G401 (cell line): Measurements from ENCODE around the gene SLC35F1. TPM values are rescaled to one million over a fixed set of nuclear protein-coding genes. Genes with fewer than 3 reads are reported as not detected.

ENCODE experiments used
- DNase-seq: peaks from one replicate; pipeline ENCODE4 v3.0.0-alpha.2; 2015; ENCODE audit warnings: low spot score
- in situ Hi-C: cut with HindIII; loops from 2 replicates; pipeline ENCODE4 v1.10.0; 2016; ENCODE audit warnings: low sequenced_read_pairs, mixed read lengths
- total RNA-seq: library from RNA; depleted of rRNA; stranded (reverse); fragments of >200 nt; shearing (Covaris generic); gene quantifications from 2 replicates; pipeline ENCODE4 v1.2.3, GENCODE V29; 2014

Gene SLC35F1
- total RNA-seq, 1 experiment from 2014 or later: not detected

DNA sequence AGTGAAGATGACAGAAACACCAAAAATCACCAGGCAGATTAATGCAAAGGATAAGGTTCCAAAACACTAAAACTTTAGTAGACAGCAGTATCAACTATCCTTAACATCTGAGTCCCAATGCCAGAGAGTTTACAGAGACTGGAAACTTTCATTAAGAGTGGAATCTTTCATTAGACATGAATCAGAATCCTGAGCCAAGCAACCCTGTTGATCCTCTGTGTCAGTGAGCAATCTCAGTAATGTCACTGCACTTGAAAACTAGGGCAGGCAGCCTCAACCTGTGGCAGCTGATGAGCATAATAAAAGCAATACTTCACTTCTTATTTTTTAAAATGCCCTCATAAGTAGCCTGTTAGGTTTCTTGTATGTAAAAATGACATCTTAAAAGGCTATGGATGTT, 388.3 kb downstream of the SLC35F1 start:
- no peak for DNase-seq
- in situ Hi-C loops: no loop called here

DNA sequence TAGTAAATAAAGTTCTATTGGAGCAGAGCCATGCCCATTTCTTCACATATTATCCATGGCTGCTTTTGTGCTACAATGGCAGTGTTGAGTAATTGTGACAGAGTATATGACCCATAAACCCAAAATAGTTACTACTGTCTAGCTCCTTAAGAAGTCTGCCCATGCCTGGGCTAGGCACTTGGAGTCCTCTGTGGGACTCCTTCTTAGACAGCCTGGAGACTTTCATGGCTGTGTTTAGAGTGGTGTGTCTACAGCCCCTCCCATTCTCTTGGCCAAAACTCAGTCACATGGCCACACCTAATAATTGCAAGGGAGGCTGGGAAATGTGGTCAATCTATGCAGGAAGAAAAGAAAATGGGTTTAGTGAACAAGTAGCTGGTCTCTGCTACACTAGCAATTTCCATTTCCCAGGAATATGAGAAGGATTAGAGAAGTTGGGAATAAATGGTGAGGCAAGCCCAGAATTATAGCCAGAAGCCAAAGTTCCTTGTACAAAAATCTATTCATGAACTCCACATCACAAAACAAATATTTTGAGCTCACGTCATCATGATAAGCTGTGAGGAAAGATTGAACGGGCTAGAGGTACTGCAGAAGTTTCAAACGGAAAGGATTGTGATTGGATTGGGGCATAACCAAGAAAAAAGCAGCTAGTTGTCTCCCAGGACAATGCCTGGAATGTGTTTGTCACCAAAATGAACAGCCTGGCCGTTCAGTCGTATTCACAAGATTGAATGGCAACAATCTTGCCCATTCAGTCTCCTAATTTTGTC, 389.3 kb downstream of the SLC35F1 start:
- in situ Hi-C loops: no loop called here
- DNase-seq: no peak

- in situ Hi-C loops: no loop called here
- no peak for DNase-seq
These were observed 390.8 kb downstream of the SLC35F1 start for GRCh38 chr6:118297821-118298220.

DNA sequence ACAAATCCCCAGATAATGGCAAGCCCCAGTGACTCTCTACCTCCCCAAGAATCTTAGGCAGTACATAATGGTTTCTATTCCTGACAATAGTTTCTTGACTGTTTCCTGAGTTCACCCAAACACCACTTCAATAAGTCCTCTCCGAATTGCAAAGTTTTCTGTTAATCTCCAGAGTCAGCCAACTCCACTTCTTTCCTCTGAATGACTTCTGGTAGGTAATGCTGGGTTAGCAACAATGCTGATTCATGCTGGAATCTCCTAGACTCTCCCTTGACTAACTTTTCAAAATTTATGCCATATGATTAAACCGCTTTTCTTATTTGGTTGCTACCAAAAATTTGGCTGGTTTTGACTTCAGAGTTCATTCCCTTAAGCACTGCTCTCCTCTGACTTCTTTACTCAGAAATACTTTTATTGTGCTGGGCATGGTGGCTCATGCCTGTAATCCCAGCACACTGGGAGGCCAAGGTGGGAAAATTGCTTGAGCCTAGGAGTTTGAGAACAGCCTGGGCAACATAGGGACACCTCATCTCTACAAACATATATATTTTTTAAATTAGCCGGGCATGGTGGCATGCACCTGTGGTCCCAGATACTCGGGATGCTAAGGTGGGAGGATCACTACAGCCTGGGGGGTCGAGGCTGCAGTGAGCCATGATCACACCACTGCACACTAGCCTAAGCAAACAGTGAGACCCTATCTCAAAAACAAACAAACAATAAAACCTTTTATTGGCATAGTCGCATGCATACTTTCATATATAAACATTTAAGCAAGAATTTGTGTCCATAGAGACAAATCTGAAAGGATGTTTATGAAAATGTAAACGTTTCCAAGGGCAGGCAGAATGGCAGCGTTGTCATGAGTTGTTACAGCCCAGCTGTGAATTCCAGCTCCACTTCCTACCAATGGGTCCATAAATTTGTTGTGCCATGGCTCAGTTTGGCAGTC, 391.7 kb downstream of the SLC35F1 start:
- DNase-seq: no peak
- in situ Hi-C loops: no loop called here

DNA sequence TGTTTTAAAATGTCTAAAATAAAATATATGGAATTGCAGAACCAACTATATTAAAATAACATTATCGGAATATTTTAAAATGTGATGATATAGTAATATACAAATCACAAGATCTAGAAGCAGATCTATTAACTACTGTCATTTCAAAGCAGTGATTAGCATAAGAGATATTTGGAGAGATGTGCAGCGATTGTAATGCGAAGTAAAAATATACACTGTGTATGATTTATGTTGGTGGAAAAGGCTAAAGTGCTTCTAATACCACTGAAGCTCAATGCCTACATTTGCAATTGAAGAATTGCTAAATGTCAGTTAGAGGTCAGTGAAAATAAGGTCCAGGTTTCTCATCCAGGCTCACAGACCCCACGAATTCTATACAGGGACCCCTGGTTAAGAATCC, 392.4 kb downstream of the SLC35F1 start:
- DNase-seq: no peak
- in situ Hi-C loops: no loop called here

DNA sequence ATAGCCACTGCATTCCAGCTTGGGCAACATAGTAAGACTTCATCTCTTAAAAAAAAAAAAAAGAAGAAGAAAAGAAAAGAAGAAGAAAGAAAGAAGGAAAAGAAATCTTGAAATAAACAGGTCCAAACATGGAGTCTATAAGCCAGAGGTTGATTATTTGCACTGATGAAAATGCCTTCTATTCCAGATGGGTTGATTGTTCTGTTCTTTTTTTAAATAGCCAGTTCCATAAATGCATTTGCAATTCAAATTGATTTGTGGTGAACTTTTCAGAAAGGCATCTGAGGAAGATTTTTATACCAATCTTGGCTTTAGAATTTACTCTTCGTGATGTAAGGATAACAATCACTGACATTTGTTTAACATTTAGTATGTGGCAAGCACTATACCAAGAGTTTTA, 397.3 kb downstream of the SLC35F1 start:
- in situ Hi-C loops: no loop called here
- DNase-seq: no peak

GRCh38 chr6:118305081-118305480, 398.0 kb downstream of the SLC35F1 start:
- no peak for DNase-seq
- in situ Hi-C loops: no loop called here

GRCh38 chr6:118306392-118307238, 399.6 kb downstream of the SLC35F1 start:
- no peak for DNase-seq
- in situ Hi-C loops: no loop called here

GRCh38 chr6:118307581-118307980, 400.5 kb downstream of the SLC35F1 start:
- in situ Hi-C loops: no loop called here
- DNase-seq: no peak

DNA sequence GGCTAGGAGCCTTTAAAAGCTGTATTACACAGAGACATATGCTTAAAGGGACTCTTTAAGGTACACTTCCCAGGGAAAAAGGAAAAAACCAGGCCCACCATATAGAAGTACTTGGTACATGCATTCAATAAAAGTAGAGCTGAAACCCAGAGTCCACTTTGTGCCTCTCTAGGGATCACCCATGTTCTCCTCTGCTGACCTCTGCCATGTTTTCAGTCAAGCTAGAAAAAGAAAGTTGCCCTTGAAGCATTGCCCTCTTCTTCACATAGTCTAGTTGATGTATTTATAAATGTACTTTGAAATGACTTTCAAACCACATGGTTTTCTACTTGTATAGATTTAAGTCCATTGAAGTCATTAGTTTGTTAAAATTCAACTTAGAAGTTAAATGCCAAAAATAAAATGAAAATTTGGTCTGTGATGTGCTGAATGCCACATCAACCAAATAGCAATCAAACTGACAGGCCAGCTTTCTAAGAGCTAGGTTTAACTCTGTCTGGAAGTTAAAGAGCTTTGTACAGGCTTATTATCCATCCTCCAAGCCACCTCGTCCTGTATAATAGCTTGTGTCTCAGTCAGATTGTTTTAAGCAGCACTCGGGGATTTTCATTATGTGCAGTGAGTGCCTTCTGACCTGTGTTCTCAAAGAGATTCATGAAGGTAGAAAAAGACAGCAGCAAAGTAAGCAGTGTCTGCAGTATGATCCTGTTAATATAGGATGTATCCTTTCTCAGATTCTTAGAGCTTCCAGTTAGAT, 402.5 kb downstream of the SLC35F1 start:
- no peak for DNase-seq
- in situ Hi-C loops: no loop called here

DNA sequence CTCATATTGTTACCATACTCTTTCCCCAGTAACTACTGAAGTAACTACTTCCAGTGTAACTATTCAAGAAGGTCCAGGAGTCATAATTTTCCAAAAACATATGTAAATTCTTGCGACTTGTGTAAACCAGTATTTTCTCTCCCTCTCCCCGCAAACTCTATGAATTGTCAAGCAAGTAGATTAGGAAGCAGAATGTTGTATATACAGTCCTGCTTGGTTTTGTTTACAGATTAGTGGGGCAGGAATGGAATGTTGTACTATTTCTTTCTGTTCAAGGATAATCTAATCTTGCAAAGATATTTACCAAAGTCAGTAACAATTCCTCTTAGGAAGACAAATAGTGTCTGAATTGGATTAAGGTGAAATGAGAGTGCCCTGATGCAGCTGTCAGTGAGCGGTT, 406.1 kb downstream of the SLC35F1 start:
- DNase-seq: no peak
- in situ Hi-C loops: no loop called here

DNA sequence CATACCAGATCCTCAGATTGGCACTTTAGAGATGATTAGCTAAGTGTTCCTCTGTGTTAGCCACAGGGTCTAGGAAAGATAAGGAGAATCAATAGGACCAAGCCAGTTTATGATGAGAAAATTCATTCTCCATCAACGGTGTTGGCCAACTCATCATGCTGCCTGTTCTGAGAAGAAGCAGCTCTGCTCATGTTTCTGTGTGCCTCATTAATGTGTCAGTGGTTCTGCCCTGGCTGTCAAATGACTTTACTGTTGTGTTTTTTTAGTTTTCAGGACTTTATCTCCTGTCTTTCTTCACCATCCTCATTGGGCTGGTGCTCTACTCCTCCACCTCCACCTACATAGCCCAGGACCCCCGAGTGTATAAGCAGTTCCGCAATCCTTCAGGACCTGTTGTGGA, 406.7 kb downstream of the SLC35F1 start:
- no peak for DNase-seq
- in situ Hi-C loops: no loop called here

DNA sequence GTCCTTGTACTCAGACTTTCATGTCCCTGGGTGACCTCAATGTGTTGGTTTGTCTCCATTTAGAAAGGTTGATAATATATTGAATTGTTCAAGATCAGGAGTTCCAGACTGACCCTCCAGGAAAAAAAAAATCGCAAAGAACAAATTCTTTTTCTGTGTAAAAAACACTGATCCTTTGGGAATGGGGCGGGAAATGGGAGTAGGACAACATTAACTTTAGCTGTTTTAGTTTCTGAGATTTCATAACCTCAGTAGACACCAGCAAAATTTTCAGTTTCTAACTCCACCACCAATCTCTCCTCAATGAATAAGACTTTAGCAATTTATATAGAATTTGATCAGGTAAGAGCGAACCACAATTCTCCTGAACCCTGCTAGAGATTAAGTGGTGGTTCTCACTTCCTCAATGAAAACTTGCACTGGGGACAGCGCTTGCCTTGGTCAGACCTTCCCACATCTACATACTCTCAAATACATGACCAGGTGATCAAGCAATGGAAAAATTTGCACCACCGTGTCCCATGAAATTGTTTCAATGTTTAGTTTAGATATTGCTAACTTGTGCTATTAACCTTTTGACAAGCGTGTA, 409.8 kb downstream of the SLC35F1 start:
- DNase-seq: no peak
- in situ Hi-C loops: no loop called here

- in situ Hi-C loops: no loop called here
- DNase-seq: no peak
These were observed 410.8 kb downstream of the SLC35F1 start for GRCh38 chr6:118317581-118318563.

GRCh38 chr6:118318648-118319047, 411.6 kb downstream of the SLC35F1 start:
- DNase-seq: no peak
- in situ Hi-C loops: no loop called here

DNA sequence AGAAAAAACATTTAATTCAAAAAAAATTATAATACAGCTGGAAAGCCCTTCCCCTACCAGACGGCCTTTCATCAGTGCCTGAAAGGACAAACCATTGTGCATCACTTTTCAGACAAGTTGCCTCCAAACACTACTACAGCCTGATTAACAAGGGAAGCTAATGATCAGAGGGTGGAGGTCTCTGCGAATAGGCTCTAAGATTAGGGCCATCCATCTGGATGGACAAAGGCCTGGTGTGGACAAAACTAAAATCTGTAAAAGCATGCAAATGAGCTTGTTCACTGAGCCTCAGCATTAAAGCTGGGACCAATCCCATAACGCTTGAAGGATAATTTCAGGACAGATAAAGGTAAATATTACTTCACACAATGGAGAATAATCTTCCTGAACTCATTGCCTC, 412.4 kb downstream of the SLC35F1 start:
- no peak for DNase-seq
- in situ Hi-C loops: no loop called here

DNA sequence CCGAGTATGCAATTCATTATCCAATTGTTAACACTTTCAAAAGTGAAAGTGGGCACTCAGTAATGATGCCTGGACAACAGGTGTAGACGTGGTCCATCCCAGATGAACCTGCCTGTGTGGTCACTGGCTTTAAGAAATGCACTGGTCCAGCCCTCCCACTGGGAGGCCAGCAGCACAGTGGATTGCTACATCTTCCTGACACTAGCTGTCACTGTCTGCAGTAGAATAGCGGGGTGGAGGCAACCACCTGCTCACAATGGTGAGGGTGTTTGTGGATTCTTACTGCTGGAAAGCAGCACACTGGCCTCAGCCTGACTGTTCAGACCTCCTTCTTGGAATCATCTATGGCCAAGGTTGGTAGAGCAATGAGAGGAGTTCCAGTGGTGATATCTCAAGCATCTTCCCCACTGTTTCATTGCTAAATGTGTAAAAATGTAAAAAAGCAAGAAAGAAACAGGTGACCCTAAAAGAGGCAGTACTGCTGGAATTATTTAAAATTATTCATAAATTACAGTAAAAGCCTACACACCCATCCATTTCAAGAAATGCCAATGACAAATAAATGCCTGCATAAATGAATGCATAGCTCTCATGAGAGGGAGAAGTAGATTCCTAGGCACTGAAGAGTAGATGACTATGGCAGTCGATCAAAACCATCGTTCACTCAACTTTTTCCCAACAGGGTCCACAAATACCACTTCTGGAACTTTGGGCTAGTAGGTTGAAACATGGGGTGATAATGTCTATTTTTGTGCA, 413.0 kb downstream of the SLC35F1 start:
- in situ Hi-C loops: no loop called here
- no peak for DNase-seq
